GM19193 (cell line): ENCODE data around the gene RAPGEFL1.

Source experiments
- POLR2A ChIP-seq: IDR thresholded peaks from 4 replicates; pipeline ENCODE4 v1.6.1; 2011; ENCODE audit not compliant: insufficient read depth, insufficient read length; ENCODE audit errors: extremely low read depth

The RAPGEFL1 gene

GRCh38 chr17:40224718-40225550, 47.7 kb downstream of the RAPGEFL1 start:
- TF ChIP-seq POLR2A: no peak

GRCh38 chr17:40230670-40231069, 53.4 kb downstream of the RAPGEFL1 start:
- TF ChIP-seq POLR2A: no peak

- TF ChIP-seq POLR2A: no peak
Measured at GRCh38 chr17:40241252-40241834, 64.1 kb downstream of the RAPGEFL1 start.

GRCh38 chr17:40242774-40243173, 65.5 kb downstream of the RAPGEFL1 start:
- TF ChIP-seq POLR2A: no peak

GRCh38 chr17:40243761-40244160, 66.5 kb downstream of the RAPGEFL1 start:
- TF ChIP-seq POLR2A: no peak

DNA sequence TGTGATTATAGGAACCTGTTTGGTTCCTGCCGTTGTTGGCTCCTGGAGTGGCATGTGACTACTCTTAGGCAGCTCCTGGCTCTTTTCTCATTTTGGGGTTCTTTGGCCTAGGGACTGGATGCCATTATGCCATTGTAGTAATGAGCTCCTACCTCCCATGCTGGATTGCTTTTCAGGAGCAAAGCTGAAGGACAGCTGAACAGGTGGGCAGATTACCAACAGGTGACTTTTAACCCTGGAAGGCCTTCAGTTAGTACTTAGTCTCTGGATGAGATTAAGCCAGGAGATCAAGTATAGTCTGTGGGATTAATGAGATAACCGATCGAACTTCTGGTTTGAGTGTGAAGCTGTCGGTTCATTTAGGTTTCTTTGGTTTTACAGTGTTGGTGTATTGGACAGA, 67.0 kb downstream of the RAPGEFL1 start:
- no peak for TF ChIP-seq POLR2A
